ENCODE measurements around the gene ESCO1.
"Not testable (repeated sequence)": the region's sequence is repeated elsewhere in the genome, so short reads cannot be mapped to it uniquely, and the experiment has no call there.

The ESCO1 gene

GRCh38 chr18:21600526-21601410 lies at the start of gene ESCO1:
ESCO1 (minus strand) TSS chr18:21600704; CDS start chr18:21574843, 25,861 bp downstream.
- FAIRE-seq: no peak

GRCh38 chr18:21640375-21640774 lies 39.9 kb upstream of the ESCO1 start:
- FAIRE-seq: not testable (repeated sequence)

- FAIRE-seq: no peak
These were observed 38.3 kb upstream of the ESCO1 start for GRCh38 chr18:21638822-21639221.

- FAIRE-seq: no peak
These were observed 36.3 kb upstream of the ESCO1 start for GRCh38 chr18:21636769-21637168.

- FAIRE-seq: no peak
These were observed 34.2 kb upstream of the ESCO1 start for GRCh38 chr18:21634588-21635199.

GRCh38 chr18:21632393-21632792 lies 31.9 kb upstream of the ESCO1 start:
- FAIRE-seq: no peak

- no peak for FAIRE-seq
These were observed 28.8 kb upstream of the ESCO1 start for GRCh38 chr18:21629089-21629832.

- not testable (repeated sequence) for FAIRE-seq
These were observed 21.1 kb upstream of the ESCO1 start for GRCh38 chr18:21621640-21622039.

- FAIRE-seq: no peak
These were observed 11.9 kb upstream of the ESCO1 start, which contains the start of gene SNRPD1 for GRCh38 chr18:21612125-21613039. SNRPD1 (plus strand) TSS chr18:21612314; CDS start chr18:21612430, 116 bp downstream.

GRCh38 chr18:21611401-21612124 lies 11.1 kb upstream of the ESCO1 start:
- FAIRE-seq: not testable (repeated sequence)

- no peak for FAIRE-seq
These were observed 4.7 kb upstream of the ESCO1 start for GRCh38 chr18:21605213-21605612.

GRCh38 chr18:21604671-21605070 lies 4.2 kb upstream of the ESCO1 start:
- FAIRE-seq: no peak

GRCh38 chr18:21602299-21602587 lies 1.7 kb upstream of the ESCO1 start:
- no peak for FAIRE-seq

GRCh38 chr18:21599585-21600525 lies 649 bp downstream of the ESCO1 start:
- no peak for FAIRE-seq

- no peak for FAIRE-seq
These were observed 1.5 kb downstream of the ESCO1 start for GRCh38 chr18:21598726-21599584.

GRCh38 chr18:21597620-21598019 lies 2.9 kb downstream of the ESCO1 start:
- no peak for FAIRE-seq

GRCh38 chr18:21593540-21594257 lies 6.8 kb downstream of the ESCO1 start:
- no peak for FAIRE-seq

GRCh38 chr18:21592361-21592760 lies 8.1 kb downstream of the ESCO1 start:
- FAIRE-seq: not testable (repeated sequence)

- FAIRE-seq: no peak
These were observed 16.1 kb downstream of the ESCO1 start for GRCh38 chr18:21584391-21584790.

Data from A204.1 (cell line).